Measurements from ENCODE around the gene RNF214. TPM values are rescaled to one million over a fixed set of nuclear protein-coding genes. Genes with fewer than 3 reads are reported as not detected.

RNF214 gene
- total RNA-seq, 1 experiment from 2014 or later = 37.8 TPM

- ChIA-PET CTCF (no interaction called here), POLR2A (ENCODE audit: low non-redundant PET) (no interaction called here)
- H3K4me1 ChIP-seq (ENCODE audit: insufficient read depth, low read length, poor library complexity, severe bottlenecking) = no peaks in the 10 kb centered on the region
- no peak overlapping the region for H3K4me3 ChIP-seq (ENCODE audit: low read depth, low read length, poor library complexity, severe bottlenecking)
- intact Hi-C loops (cut with micrococcal nuclease; ENCODE audit: unreplicated experiment) = no loop called here
- peaks cover 34% of the 10 kb centered on the region for H3K36me3 ChIP-seq (ENCODE audit: insufficient read depth, low read length, poor library complexity, severe bottlenecking)
- H3K27me3 ChIP-seq (replicated peaks; ENCODE audit: insufficient read depth, low read depth, low read length, poor library complexity) = no peaks in the 10 kb centered on the region
- no peak for DNase-seq (ENCODE audit: low spot score)
- TSS peak; percentile 17 for BruUV-seq (replicated peaks)
- H3K9me3 ChIP-seq (ENCODE audit: low read depth, low read length, poor library complexity, severe bottlenecking) = no peaks in the 10 kb centered on the region
- TF ChIP-seq EZH2 (IDR thresholded peaks at IDR 0.05; ENCODE audit: borderline replicate concordance, low read depth, low read length, poor library complexity, severe bottlenecking) = no peak
- no peak for TF ChIP-seq CTCF (conservative IDR thresholded peaks at IDR 0.05; ENCODE audit: low read depth, low read length)
- H3K27ac ChIP-seq (ENCODE audit: low read depth, low read length, poor library complexity, severe bottlenecking) = no peak overlapping the region
These were observed 49.4 kb downstream of the RNF214 start for GRCh38 chr11:117281869-117282268.

GRCh38 chr11:117282956-117283355, 50.5 kb downstream of the RNF214 start:
- Histone ChIP-seq H3K36me3 (ENCODE audit: insufficient read depth, low read length, poor library complexity, severe bottlenecking) (peaks cover 34% of the 10 kb centered on the region), H3K27me3 (replicated peaks; ENCODE audit: insufficient read depth, low read depth, low read length, poor library complexity) (no peaks in the 10 kb centered on the region), H3K27ac (ENCODE audit: low read depth, low read length, poor library complexity, severe bottlenecking) (no peak overlapping the region), H3K4me3 (ENCODE audit: low read depth, low read length, poor library complexity, severe bottlenecking) (no peak overlapping the region), H3K9me3 (ENCODE audit: low read depth, low read length, poor library complexity, severe bottlenecking) (no peaks in the 10 kb centered on the region), H3K4me1 (ENCODE audit: insufficient read depth, low read length, poor library complexity, severe bottlenecking) (no peaks in the 10 kb centered on the region)
- intact Hi-C loops (cut with micrococcal nuclease; ENCODE audit: unreplicated experiment) = no loop called here
- ChIA-PET POLR2A (ENCODE audit: low non-redundant PET) (interaction anchor here (0.7 kb wide), 1 partner anchor 53 kb away, joined by 4 read pairs; no protein-coding TSS in a partner anchor), CTCF (no interaction called here)
- no TSS peak for BruUV-seq (replicated peaks)
- DNase-seq (ENCODE audit: low spot score) = no peak
- TF ChIP-seq CTCF (conservative IDR thresholded peaks at IDR 0.05; ENCODE audit: low read depth, low read length) (no peak), EZH2 (IDR thresholded peaks at IDR 0.05; ENCODE audit: borderline replicate concordance, low read depth, low read length, poor library complexity, severe bottlenecking) (no peak)

GRCh38 chr11:117284053-117284452, 51.6 kb downstream of the RNF214 start:
- POLR2A ChIA-PET (ENCODE audit: low non-redundant PET) = no interaction called here
- no TSS peak for BruUV-seq (replicated peaks)
- Histone ChIP-seq H3K27me3 (replicated peaks; ENCODE audit: insufficient read depth, low read depth, low read length, poor library complexity) (no peaks in the 10 kb centered on the region), H3K4me3 (ENCODE audit: low read depth, low read length, poor library complexity, severe bottlenecking) (no peak overlapping the region), H3K36me3 (ENCODE audit: insufficient read depth, low read length, poor library complexity, severe bottlenecking) (peaks cover 37% of the 10 kb centered on the region), H3K27ac (ENCODE audit: low read depth, low read length, poor library complexity, severe bottlenecking) (no peak overlapping the region), H3K9me3 (ENCODE audit: low read depth, low read length, poor library complexity, severe bottlenecking) (no peaks in the 10 kb centered on the region), H3K4me1 (ENCODE audit: insufficient read depth, low read length, poor library complexity, severe bottlenecking) (no peaks in the 10 kb centered on the region)
- no peak for TF ChIP-seq CTCF (conservative IDR thresholded peaks at IDR 0.05; ENCODE audit: low read depth, low read length)
- TF ChIP-seq EZH2 (IDR thresholded peaks at IDR 0.05; ENCODE audit: borderline replicate concordance, low read depth, low read length, poor library complexity, severe bottlenecking) = no peak
- CTCF ChIA-PET = no interaction called here
- DNase-seq (ENCODE audit: low spot score) = no peak
- intact Hi-C loops (cut with micrococcal nuclease; ENCODE audit: unreplicated experiment) = no loop called here
